Uterus (tissue), 2 donors: ENCODE measurements around the gene SHROOM3.

Experiments
- POLR2A ChIP-seq, 2 donors: fragments of 450-650 bp; IDR thresholded peaks; one replicate each; pipeline ENCODE4 v1.6.1; 2016; ENCODE audit warnings: antibody characterized with exemption in 2 of 2, mild to moderate bottlenecking in 1 of 2, moderate library complexity in 1 of 2
- TF ChIP-seq, protein P1 (sequence below), 4 experiments: fragments of 200-600 bp in 2 of 4; fragments of 450-650 bp in 2 of 4; sonication (generic) in 2 of 4; IDR thresholded peaks; one replicate each; pipeline ENCODE4 v1.5.1; 2016 to 2019; ENCODE audit warnings: antibody characterized with exemption in 4 of 4, mild to moderate bottlenecking in 2 of 4, moderate library complexity in 1 of 4

DNA sequence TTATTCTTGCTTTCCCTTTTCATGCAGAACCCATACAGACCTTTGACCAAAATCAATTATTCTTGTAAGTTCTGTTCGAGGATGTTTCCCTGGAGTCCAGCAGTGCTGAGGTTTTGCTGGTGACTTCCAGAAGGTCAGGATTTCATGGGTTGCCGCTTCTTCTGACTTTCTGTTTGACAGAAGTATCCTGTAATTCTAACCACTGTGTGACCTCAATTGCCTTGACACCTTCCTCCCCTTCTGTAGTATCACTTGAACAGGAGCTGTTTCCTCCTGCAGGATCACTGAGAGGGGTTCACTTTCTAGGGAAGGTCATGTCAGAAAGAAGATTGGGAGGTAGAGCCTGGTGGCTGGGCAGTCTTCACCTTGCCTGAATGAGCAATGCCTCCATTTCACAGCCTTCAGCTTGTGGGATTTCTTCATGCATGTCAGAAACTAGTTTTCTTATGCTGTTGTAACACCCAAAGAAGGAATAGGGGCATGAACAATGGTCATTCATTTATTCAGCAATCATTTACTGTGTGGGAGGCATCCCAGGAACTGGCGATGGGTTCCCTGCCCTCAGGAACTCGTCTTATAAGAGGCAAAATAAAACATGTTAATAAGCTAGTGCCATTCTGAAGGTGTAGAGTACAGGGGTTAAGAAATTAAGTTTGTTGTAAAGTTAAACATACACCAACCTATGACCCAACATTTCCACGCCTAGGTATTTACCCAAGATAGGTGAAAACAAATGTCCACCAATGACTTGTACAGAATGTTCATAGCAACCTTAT lies 257.0 kb downstream of the SHROOM3 start:
- TF ChIP-seq, protein P1, sequence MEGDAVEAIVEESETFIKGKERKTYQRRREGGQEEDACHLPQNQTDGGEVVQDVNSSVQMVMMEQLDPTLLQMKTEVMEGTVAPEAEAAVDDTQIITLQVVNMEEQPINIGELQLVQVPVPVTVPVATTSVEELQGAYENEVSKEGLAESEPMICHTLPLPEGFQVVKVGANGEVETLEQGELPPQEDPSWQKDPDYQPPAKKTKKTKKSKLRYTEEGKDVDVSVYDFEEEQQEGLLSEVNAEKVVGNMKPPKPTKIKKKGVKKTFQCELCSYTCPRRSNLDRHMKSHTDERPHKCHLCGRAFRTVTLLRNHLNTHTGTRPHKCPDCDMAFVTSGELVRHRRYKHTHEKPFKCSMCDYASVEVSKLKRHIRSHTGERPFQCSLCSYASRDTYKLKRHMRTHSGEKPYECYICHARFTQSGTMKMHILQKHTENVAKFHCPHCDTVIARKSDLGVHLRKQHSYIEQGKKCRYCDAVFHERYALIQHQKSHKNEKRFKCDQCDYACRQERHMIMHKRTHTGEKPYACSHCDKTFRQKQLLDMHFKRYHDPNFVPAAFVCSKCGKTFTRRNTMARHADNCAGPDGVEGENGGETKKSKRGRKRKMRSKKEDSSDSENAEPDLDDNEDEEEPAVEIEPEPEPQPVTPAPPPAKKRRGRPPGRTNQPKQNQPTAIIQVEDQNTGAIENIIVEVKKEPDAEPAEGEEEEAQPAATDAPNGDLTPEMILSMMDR (IDR thresholded peaks at IDR 0.05), result no peak
- no peak for TF ChIP-seq POLR2A (IDR thresholded peaks at IDR 0.05)
